Endothelial cell (in vitro differentiated cells): ENCODE measurements around the gene GCLM. TPM values are rescaled to one million over a fixed set of nuclear protein-coding genes. Genes with fewer than 3 reads are reported as not detected.
"Not testable (repeated sequence)": the region's sequence is repeated elsewhere in the genome, so short reads cannot be mapped to it uniquely, and the experiment has no call there.

Source experiments
- DNase-seq: peaks from one replicate; pipeline ENCODE4 v3.0.0; 2021; ENCODE audit warnings: low spot score
- H3K27ac Mint-ChIP-seq: one replicate; pipeline ENCODE4 v1.8.0; 2021; ENCODE audit warnings: mixed read lengths, inconsistent platforms; ENCODE audit not compliant: unreplicated experiment
- H3K27me3 Mint-ChIP-seq: one replicate; pipeline ENCODE4 v1.8.0; 2021; ENCODE audit warnings: mild to moderate bottlenecking, moderate library complexity, mixed read lengths, inconsistent platforms; ENCODE audit not compliant: unreplicated experiment
- H3K36me3 Mint-ChIP-seq: one replicate; pipeline ENCODE4 v1.8.0; 2021; ENCODE audit warnings: mild to moderate bottlenecking, low read depth, mixed read lengths, inconsistent platforms; ENCODE audit not compliant: unreplicated experiment
- H3K4me1 Mint-ChIP-seq: one replicate; pipeline ENCODE4 v1.8.0; 2021; ENCODE audit warnings: mild to moderate bottlenecking, mixed read lengths, inconsistent platforms; ENCODE audit not compliant: unreplicated experiment
- H3K4me3 Mint-ChIP-seq: one replicate; pipeline ENCODE4 v1.8.0; 2021; ENCODE audit warnings: mild to moderate bottlenecking, mixed read lengths, inconsistent platforms; ENCODE audit not compliant: unreplicated experiment
- H3K9me3 Mint-ChIP-seq: one replicate; pipeline ENCODE4 v1.8.0; 2021; ENCODE audit warnings: mixed read lengths, inconsistent platforms; ENCODE audit not compliant: unreplicated experiment
- total RNA-seq: library from RNA; stranded (reverse); fragmentation: NEBNext Ultra II Directional; extraction: Animal tissue kit (Norgen Biotek cat#: 25700); gene quantifications from one replicate; pipeline ENCODE4 v1.2.1, GENCODE V29; 2021; ENCODE audit not compliant: unreplicated experiment
- TF ChIP-seq, protein P1 (sequence below): fragments of 200-600 bp; sonication (generic); IDR thresholded peaks from one replicate; pipeline ENCODE4 v1.5.0; 2021; ENCODE audit warnings: antibody characterized with exemption; ENCODE audit not compliant: unreplicated experiment

GCLM gene
- total RNA-seq, 1 donor from 2014 or later = 17.1 TPM

DNA sequence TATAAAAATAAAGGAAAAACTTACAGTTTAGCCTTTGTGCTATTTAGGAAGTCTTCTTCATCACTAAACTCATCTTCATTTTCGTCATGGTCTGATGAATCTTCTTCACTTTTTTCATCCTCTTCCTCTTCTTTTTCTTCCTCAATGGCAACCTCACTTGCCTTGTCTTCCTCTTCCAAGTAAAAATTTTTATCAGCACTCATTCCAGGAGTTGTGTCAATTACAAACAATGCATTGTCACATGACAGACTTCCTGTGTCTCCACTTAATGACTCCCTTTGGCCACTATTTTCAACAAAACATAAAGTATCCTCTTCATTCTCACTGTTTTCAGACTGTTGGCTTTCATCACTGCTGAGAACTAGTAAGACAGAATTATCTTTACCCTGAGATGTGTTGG is 33.0 kb downstream of the GCLM start:
- Mint-ChIP-seq H3K4me1 (peaks cover 21% of the 10 kb centered on the region), H3K36me3 (peaks cover 38% of the 10 kb centered on the region), H3K27me3 (peaks cover 7% of the 10 kb centered on the region), H3K4me3 (peak overlapping the region; percentile 35), H3K9me3 (no peaks in the 10 kb centered on the region), H3K27ac (peak overlapping the region; percentile 39)
- DNase-seq = no peak
- TF ChIP-seq, protein P1, sequence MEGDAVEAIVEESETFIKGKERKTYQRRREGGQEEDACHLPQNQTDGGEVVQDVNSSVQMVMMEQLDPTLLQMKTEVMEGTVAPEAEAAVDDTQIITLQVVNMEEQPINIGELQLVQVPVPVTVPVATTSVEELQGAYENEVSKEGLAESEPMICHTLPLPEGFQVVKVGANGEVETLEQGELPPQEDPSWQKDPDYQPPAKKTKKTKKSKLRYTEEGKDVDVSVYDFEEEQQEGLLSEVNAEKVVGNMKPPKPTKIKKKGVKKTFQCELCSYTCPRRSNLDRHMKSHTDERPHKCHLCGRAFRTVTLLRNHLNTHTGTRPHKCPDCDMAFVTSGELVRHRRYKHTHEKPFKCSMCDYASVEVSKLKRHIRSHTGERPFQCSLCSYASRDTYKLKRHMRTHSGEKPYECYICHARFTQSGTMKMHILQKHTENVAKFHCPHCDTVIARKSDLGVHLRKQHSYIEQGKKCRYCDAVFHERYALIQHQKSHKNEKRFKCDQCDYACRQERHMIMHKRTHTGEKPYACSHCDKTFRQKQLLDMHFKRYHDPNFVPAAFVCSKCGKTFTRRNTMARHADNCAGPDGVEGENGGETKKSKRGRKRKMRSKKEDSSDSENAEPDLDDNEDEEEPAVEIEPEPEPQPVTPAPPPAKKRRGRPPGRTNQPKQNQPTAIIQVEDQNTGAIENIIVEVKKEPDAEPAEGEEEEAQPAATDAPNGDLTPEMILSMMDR = no peak

DNA sequence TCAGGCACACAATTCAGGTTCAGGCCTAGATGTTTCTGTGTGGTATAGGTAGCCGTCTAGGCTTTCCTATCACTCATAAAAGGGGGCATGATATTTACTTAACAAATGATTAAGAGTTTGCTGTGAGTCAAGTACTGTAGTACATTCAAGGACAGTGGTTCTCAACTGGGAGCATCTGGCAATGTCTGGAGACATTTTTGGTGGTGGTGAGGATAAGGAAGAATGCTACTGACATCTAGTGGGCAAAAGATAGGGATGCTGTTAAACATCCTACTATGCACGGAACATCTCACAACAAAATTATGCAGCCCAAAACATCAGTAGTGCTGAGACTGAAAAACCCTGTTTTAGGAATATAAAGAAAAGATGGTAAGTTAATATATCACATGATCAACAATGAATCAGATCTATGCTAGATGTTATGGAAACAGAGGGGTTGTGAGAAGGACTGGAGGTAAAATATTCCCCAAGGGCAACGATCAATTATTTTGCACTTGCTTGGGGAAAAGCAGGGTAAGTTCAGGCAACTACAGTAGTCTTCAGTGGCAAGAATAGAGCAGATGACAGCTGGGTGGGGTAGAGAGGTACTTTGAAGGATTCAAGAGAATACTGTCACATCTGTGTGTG is 35.1 kb downstream of the GCLM start:
- TF ChIP-seq, protein P1 = peak; percentile 36
- Mint-ChIP-seq H3K27me3 (peaks cover 2% of the 10 kb centered on the region), H3K36me3 (peaks cover 52% of the 10 kb centered on the region), H3K27ac (peak overlapping the region; percentile 50), H3K9me3 (no peaks in the 10 kb centered on the region), H3K4me1 (peaks cover 15% of the 10 kb centered on the region), H3K4me3 (peak overlapping the region; percentile 58)
- no peak for DNase-seq

DNA sequence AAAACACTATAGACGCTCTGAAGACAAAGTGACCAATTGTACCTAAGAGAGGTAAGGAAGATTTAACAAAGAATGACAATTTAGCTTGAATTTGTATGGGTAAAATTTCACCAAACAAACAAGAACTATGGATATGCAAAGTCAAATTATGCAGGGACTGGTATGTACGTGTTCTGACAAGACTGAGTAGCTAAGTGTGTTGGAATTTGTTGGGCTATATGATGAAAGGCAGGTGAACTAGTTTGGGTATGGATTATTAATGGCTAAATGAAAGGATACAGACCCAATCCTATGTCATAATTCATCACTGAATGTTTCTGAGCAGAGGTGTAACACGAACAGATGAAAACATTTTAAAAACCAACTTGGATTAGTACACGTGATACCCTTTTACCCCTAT is 37.9 kb downstream of the GCLM start:
- Mint-ChIP-seq H3K4me1 (peaks cover 2% of the 10 kb centered on the region), H3K27ac (no peak overlapping the region), H3K4me3 (peak overlapping the region; percentile 53), H3K27me3 (no peaks in the 10 kb centered on the region), H3K36me3 (peaks cover 56% of the 10 kb centered on the region), H3K9me3 (no peaks in the 10 kb centered on the region)
- TF ChIP-seq, protein P1 = no peak
- DNase-seq = no peak

DNA sequence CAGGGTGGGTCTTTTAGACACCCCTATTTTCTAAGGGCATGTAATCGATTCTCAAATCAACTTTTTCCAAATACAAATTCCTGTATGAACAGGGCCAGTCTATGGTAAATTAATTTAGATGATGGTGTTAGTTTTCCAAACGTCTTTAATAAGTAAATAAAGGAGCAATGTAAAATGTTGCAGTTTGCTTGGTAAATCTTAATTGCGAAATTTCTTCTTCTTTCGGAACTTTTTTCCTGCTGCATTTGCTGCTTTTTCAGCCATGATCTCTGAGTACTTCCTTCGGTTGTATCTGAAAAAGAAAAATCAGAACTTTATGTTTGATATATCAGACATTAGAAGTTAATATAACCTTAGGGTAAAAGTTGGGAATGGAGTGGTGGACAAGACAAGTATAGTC is 39.6 kb downstream of the GCLM start:
- H3K4me1 Mint-ChIP-seq = no peaks in the 10 kb centered on the region
- no peak overlapping the region for H3K4me3 Mint-ChIP-seq
- no peak overlapping the region for H3K27ac Mint-ChIP-seq
- H3K36me3 Mint-ChIP-seq = peaks cover 50% of the 10 kb centered on the region
- DNase-seq = no peak
- TF ChIP-seq, protein P1 = no peak
- H3K27me3 Mint-ChIP-seq = peaks cover 1% of the 10 kb centered on the region
- H3K9me3 Mint-ChIP-seq = no peaks in the 10 kb centered on the region

DNA sequence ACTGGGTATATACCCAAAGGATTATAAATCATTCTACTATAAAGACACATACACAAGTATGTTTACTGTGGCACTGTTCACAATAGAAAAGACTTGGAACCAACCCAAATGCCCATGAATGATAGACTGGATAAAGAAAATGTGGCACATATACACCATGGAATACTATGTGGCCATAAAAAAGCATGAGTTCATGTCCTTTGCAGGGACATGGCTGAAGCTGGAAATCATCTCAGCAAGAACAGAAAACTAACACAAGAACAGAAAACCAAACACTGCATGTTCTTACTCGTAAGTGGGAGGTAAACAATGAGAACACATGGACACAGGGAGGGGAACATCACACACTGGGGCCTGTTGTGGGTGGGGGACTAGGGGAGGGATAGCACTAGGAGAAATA is 40.7 kb downstream of the GCLM start:
- not testable (repeated sequence) for H3K9me3 Mint-ChIP-seq, H3K27me3 Mint-ChIP-seq
- peak overlapping the region; percentile 56 for H3K4me3 Mint-ChIP-seq

More for the DNA sequence above, 40.7 kb downstream of the GCLM start:
- not testable (repeated sequence) for DNase-seq, H3K27ac Mint-ChIP-seq, H3K4me1 Mint-ChIP-seq
- peaks cover 40% of the 10 kb centered on the region for H3K36me3 Mint-ChIP-seq
